ENCODE results near the gene GALT. TPM values are rescaled to one million over a fixed set of nuclear protein-coding genes. Genes with fewer than 3 reads are reported as not detected.

Gene GALT
- total and polyA plus RNA-seq, 2 of the 13 experiments (the other 11 are each of a cell fraction or from before 2014, with no cell fraction given), result 40.4 to 46.3 TPM

GRCh38 chr9:34611811-34612787 lies 34.4 kb upstream of the GALT start, which contains the start of gene RPP25L (continued):
- TF ChIP-seq CTCF (CRISPR knock-in tag; IDR thresholded peaks at IDR 0.05), result peak; percentile 25; the same call in 1 of the 2 replicates
- TF ChIP-seq, protein P1, sequence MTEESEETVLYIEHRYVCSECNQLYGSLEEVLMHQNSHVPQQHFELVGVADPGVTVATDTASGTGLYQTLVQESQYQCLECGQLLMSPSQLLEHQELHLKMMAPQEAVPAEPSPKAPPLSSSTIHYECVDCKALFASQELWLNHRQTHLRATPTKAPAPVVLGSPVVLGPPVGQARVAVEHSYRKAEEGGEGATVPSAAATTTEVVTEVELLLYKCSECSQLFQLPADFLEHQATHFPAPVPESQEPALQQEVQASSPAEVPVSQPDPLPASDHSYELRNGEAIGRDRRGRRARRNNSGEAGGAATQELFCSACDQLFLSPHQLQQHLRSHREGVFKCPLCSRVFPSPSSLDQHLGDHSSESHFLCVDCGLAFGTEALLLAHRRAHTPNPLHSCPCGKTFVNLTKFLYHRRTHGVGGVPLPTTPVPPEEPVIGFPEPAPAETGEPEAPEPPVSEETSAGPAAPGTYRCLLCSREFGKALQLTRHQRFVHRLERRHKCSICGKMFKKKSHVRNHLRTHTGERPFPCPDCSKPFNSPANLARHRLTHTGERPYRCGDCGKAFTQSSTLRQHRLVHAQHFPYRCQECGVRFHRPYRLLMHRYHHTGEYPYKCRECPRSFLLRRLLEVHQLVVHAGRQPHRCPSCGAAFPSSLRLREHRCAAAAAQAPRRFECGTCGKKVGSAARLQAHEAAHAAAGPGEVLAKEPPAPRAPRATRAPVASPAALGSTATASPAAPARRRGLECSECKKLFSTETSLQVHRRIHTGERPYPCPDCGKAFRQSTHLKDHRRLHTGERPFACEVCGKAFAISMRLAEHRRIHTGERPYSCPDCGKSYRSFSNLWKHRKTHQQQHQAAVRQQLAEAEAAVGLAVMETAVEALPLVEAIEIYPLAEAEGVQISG (CRISPR knock-in tag; IDR thresholded peaks at IDR 0.05), result peak; percentile 88
- no peak for TF ChIP-seq ZNF530 (CRISPR knock-in tag; IDR thresholded peaks at IDR 0.05; ENCODE audit: low read depth)
- TF ChIP-seq, protein P2, sequence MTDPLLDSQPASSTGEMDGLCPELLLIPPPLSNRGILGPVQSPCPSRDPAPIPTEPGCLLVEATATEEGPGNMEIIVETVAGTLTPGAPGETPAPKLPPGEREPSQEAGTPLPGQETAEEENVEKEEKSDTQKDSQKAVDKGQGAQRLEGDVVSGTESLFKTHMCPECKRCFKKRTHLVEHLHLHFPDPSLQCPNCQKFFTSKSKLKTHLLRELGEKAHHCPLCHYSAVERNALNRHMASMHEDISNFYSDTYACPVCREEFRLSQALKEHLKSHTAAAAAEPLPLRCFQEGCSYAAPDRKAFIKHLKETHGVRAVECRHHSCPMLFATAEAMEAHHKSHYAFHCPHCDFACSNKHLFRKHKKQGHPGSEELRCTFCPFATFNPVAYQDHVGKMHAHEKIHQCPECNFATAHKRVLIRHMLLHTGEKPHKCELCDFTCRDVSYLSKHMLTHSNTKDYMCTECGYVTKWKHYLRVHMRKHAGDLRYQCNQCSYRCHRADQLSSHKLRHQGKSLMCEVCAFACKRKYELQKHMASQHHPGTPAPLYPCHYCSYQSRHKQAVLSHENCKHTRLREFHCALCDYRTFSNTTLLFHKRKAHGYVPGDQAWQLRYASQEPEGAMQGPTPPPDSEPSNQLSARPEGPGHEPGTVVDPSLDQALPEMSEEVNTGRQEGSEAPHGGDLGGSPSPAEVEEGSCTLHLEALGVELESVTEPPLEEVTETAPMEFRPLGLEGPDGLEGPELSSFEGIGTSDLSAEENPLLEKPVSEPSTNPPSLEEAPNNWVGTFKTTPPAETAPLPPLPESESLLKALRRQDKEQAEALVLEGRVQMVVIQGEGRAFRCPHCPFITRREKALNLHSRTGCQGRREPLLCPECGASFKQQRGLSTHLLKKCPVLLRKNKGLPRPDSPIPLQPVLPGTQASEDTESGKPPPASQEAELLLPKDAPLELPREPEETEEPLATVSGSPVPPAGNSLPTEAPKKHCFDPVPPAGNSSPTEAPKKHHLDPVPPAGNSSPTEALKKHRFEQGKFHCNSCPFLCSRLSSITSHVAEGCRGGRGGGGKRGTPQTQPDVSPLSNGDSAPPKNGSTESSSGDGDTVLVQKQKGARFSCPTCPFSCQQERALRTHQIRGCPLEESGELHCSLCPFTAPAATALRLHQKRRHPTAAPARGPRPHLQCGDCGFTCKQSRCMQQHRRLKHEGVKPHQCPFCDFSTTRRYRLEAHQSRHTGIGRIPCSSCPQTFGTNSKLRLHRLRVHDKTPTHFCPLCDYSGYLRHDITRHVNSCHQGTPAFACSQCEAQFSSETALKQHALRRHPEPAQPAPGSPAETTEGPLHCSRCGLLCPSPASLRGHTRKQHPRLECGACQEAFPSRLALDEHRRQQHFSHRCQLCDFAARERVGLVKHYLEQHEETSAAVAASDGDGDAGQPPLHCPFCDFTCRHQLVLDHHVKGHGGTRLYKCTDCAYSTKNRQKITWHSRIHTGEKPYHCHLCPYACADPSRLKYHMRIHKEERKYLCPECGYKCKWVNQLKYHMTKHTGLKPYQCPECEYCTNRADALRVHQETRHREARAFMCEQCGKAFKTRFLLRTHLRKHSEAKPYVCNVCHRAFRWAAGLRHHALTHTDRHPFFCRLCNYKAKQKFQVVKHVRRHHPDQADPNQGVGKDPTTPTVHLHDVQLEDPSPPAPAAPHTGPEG (CRISPR knock-in tag; IDR thresholded peaks at IDR 0.05), result 0 out of 2 replicates have a peak, but pooled peaks have one; percentile 48
- TF ChIP-seq RELA (CRISPR knock-in tag; IDR thresholded peaks at IDR 0.05), result 0 out of 2 replicates have a peak, but pooled peaks have one; percentile 49
- no peak for TF ChIP-seq KLF13 (CRISPR knock-in tag; IDR thresholded peaks at IDR 0.05)
- TF ChIP-seq, protein P3, sequence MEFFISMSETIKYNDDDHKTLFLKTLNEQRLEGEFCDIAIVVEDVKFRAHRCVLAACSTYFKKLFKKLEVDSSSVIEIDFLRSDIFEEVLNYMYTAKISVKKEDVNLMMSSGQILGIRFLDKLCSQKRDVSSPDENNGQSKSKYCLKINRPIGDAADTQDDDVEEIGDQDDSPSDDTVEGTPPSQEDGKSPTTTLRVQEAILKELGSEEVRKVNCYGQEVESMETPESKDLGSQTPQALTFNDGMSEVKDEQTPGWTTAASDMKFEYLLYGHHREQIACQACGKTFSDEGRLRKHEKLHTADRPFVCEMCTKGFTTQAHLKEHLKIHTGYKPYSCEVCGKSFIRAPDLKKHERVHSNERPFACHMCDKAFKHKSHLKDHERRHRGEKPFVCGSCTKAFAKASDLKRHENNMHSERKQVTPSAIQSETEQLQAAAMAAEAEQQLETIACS (CRISPR knock-in tag; IDR thresholded peaks at IDR 0.05), result peak; percentile 94
- TF ChIP-seq TGIF2 (CRISPR knock-in tag; IDR thresholded peaks at IDR 0.05), result peak; percentile 53

All from HepG2 (cell line).